AG09309 (cell line): ENCODE measurements around the gene SHC2.
A peak's percentile ranks its signal among the peaks of the same experiment; 100 is the strongest.

Experiments used
- DNase-seq: peaks from one replicate; pipeline ENCODE4 v3.0.0-alpha.2; 2010; ENCODE audit warnings: low read depth
- H3K4me3 ChIP-seq: 2 replicates; pipeline ENCODE4 v1.5.1; 2011; ENCODE audit warnings: mild to moderate bottlenecking, low read depth, low read length, moderate library complexity; ENCODE audit not compliant: control insufficient read depth
- CTCF ChIP-seq: IDR thresholded peaks from 2 replicates; pipeline ENCODE4 v1.5.1; 2011; ENCODE audit warnings: mild to moderate bottlenecking, low read depth, low read length, inconsistent platforms; ENCODE audit not compliant: insufficient read depth, control insufficient read depth; ENCODE audit errors: missing control alignments

Gene SHC2

GRCh38 chr19:489418-490196 is 28.8 kb upstream of the SHC2 start:
- H3K4me3 ChIP-seq: peak overlapping the region; percentile 93
- no peak for DNase-seq
- TF ChIP-seq CTCF: no peak

DNA sequence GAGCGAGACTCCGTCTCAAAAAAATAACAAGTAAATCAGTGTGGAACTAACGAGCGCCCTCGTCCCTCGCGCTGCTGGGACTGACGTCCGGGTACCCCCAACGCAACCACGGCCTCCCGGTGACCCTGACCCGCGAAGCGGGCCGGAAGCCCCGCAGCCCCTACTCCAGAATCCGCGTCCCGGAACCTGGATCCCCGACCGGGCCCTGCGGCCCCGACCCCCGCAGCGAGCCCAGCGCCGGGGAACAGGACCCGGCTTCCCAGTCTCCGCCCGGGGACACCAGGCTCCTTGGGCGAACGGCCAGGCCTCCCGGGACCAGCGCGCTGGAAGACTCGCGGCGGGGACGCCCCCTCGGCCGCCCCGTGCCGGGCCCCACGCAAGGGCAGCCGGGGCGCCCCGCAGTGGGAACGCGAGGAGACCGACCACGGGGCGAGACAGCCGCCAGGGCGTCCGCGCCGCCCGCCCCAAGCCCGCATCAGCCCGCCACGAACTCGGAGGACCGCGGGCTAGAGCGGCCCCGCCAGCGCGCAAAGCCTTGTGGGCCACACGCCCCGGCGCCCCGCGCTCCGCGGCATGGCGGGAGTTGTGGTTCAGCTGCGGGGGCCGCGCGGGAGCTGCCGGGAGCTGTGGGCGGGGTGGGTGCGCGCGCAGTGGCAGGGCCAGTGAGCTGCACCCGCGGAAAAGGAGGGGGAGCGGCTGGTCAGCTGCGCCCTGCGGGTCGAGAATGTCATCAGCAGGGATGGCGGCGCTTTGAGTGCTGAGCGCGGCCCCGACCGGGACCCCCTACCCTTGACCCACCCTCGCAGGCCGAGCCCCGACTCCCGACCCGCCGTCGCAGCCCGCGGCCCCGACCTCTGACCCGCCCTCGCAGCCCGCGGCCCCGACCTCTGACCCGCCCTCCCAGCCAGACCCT is 27.9 kb upstream of the SHC2 start:
- no peak for TF ChIP-seq CTCF
- peak overlapping the region; percentile 93 for H3K4me3 ChIP-seq
- DNase-seq: peak; percentile 59

- no peak for TF ChIP-seq CTCF
- no peak for DNase-seq
- H3K4me3 ChIP-seq: no peak overlapping the region
Measured at GRCh38 chr19:485583-486236, 24.9 kb upstream of the SHC2 start.

DNA sequence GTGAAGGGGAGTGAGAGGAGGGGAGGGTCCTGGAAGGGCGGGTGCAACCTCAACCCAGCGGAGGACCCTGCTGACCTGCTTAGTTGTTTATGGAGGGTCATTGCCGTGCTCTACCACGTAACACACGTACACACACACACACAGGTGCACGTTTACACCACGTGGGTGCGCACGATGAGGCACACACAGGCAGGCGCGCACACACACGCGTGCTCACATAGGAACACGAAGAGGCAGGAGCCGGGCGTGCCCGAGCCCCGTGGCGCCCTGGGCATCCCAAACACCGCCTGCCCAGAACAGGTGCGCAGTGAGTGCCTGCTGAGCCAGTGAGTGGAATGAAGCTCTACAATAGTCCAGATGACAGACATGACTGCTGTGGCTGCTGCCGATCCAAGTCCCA is 24.2 kb upstream of the SHC2 start:
- TF ChIP-seq CTCF: no peak

DNA sequence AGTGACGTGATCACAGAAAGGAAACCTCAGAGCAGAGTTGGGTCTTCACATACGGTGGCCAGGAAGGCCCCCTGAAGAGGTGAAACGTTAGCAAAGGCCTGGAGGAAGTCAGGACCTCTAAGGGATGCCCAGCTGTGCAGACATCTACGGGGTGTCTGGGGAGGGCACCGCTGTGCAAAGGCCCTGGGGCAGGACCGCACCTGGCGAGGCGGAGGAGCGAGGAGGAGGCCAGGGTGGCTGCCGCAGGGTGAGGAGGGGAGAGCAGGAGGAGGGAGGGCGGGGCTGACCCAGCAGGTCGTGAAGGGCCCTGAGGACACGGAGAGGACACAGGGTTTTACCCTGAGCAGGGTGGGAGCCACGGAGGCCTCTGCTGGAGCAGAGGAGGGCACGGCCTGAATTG is 23.7 kb upstream of the SHC2 start:
- no peak for TF ChIP-seq CTCF
- DNase-seq: no peak

More for the DNA sequence above, 24.2 kb upstream of the SHC2 start:
- DNase-seq: no peak
- no peak overlapping the region for H3K4me3 ChIP-seq

DNA sequence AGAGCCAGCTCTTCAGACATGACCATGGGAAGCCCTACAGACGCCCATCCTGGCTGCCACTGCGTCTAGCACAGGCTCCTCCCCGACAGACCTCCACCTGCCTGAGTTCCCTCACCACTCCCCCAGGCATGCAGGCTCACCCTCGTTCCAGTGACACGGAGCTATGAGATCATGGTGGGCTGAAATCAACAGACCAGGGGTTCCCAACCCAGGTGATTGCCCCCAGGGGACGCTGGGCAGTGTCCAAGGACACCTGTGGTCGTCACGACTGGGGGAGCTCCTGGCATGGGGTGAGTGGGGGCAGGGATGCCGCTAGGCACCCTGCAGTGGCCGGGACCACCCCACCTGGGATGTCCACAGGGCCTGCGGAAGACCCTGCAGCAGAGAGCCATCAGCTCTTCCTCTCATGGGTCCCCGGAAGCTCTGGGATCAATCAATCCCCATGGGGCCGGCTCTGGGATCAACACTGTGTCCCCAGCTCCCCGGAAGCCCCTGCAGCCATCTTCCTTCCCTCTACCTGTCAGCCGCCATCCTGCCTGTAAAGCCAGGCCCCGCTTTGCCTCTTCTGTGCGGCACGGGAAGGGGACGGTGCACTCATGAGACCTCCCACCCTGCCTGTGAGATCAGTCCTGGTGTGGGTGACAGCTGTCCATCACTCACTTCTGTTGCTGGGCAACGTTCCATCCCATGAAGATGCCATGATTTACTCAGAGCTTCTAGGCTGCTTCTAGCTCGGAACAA is 22.7 kb upstream of the SHC2 start:
- no peak for DNase-seq
- no peak overlapping the region for H3K4me3 ChIP-seq
- TF ChIP-seq CTCF: no peak

More for the DNA sequence above, 23.7 kb upstream of the SHC2 start:
- no peak overlapping the region for H3K4me3 ChIP-seq
